Esophagus muscularis mucosa (tissue), 4 donors: ENCODE results near the gene CBS.

Experiments
- CTCF ChIP-seq, 3 experiments: fragments of 200-600 bp in 2 of 3; fragments of 450-650 bp in 1 of 3; sonication (generic) in 2 of 3; IDR thresholded peaks; one replicate each; pipeline ENCODE4 v1.5.1; 2017 to 2019; ENCODE audit warnings: antibody characterized with exemption in 3 of 3, mild to moderate bottlenecking in 2 of 3, moderate library complexity in 1 of 3
- EP300 ChIP-seq: sonication (generic); formaldehyde crosslinking; IDR thresholded peaks from one replicate; pipeline ENCODE4 v1.6.1; 2017; ENCODE audit warnings: antibody characterized with exemption
- POLR2A ChIP-seq: fragments of 450-650 bp; IDR thresholded peaks from one replicate; pipeline ENCODE4 v1.6.1; 2017; ENCODE audit warnings: antibody characterized with exemption, moderate library complexity, mild to moderate bottlenecking, low read depth
- POLR2AphosphoS5 ChIP-seq, 2 donors: sonication (generic); formaldehyde crosslinking; IDR thresholded peaks; one replicate each; pipeline ENCODE4 v1.6.1; 2017; ENCODE audit warnings: antibody characterized with exemption in 2 of 2

GRCh38 chr21:43031121-43031619, 44.5 kb downstream of the CBS start:
- TF ChIP-seq CTCF (IDR thresholded peaks at IDR 0.05) (no peak), EP300 (no peak), POLR2A (no peak), POLR2AphosphoS5 (IDR thresholded peaks at IDR 0.05) (no peak)
